NCI-H69 (cell line): ENCODE measurements around the gene CPZ.
"Not testable (repeated sequence)": the region's sequence is repeated elsewhere in the genome, so short reads cannot be mapped to it uniquely, and the experiment has no call there.

Source experiments
- DNase-seq: peaks from one replicate; lab custom pipeline; 2025; lab: John Stamatoyannopoulos, UW

The CPZ gene

DNA sequence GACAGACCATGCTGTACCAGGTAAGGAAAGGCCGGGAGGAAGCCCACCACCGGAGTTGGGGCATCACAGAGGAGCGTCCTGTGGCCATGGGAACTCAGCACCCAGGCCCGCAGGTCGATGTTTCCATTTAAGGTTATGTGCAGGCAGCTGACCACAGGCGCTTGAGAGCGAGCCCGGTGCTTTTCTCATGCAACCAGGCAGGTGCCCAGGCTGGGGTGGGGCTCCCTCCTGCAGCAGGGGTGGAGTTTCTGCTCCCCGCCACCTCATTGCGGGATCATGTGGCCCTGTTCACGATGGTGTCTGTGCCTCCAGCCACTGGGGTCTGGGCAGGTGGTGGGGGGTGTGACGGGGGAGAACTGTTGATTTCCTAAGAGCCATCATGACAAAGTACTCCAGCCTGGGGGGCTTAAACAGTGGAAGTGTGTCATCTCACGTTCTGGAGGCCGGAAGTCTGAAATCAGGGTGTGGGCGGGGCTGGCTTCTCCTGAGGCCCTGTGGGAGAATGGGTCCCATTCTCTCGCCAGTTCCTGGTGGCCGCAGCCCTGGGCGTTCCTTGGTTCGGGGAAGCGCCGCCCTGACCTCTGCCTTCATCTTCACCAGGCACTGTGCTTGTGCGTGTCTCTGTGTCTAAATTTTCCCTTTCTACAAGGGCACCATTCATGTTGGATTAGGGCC, 60.9 kb downstream of the CPZ start:
- DNase-seq = no peak

DNA sequence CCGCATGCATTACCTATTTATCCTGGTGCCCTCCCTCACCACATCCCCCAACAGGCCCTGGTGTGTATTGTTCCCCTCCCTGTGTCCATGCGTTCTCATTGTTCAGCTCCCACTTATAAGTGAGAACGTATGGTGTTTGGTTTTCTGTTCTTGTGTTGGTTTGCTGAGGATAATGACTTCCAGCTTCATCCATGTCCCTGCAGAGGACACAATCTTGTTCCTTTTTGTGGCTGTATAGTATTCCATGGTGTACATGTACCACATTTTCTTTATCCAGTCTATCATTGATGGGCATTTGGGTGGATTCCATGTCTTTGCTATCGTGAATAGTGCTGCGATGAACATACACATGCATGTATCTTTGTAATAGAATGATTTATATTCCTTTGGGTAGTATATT, 61.6 kb downstream of the CPZ start:
- DNase-seq = not testable (repeated sequence)

DNA sequence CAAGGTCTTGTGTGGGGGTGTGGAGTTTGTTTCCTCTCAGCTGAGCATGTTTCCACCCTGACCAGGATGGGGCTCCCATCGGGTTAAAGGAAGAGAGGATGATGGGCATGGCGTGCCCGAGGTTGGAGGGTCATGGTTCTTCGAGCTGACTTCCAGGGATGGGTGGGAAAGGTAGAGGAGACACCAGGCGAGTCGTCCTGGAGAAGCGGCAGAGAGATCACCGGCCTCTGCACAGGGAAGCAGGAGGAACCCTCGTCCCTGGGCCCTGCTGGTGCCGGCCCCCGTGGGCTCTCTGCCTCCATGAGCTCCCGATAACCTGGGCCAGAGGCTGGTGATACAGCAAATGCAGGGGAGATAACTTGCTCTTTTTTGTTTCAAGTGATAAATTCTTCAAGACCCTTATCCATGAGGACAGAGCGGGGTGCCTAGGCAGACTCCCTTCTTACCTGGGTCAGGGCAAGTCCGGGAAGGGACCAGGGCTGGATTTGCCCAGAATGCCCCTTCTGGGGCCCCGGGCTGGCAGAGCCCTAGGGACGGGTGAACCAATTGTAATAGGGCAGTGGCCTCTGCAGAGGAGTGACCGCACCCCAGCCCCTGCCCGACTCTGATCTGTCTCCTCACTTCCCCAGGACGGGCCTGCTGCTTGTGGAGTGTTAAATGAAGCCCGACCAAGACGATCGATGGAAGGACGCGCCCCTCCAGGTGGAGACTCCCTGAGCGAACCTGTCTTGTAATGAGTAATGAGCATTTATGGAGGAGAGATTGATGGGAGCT, 63.0 kb downstream of the CPZ start:
- no peak for DNase-seq

DNA sequence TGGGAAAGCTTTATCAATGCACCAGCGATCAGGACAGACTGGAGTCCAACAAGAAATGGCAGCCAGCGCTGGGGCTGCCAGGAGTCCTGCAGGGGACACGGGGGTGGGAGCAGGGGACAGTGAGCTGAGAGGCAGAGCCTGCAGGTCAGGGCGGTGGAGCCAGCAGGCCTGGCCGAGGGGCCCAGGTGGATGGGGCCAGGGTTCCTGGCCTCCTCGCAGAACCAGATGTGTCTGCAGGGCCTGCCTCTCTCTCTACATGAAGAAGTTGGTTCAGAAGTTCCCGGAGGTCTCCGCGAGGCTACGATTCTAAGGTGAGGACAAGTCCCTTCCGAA, 63.6 kb downstream of the CPZ start:
- DNase-seq = no peak

DNA sequence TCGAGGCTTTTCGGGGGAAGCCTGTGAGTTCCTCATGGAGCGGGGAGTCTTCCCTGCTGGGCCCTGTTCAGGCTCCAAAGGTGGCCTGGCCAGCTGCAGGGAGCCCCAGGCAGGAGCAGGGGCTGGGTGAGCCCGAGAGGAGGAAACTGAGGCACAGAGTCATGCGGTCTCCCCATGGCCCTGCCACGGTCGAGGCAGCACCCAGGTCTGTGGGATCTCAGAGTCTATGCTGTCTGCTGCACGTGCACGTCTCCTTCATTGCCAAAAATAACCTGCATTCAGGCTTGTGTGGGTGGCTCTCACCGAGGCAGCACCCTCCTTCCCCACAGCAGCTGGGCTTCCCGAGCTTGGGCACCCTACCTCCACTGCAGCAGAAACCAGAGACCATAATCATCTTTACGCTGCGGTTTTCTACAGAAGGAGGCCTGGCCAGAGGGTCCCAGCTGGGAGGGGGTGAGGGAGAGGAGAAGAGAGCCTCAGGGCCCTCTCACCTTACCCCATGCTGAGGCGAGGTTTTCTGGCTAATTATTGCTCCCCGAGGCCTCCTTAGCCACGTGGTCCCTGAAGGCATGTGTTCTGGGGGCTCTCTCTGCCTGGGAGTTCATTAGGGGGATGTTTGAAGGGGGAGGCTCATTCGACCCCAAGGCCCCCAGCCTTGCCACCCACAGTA, 64.3 kb downstream of the CPZ start:
- no peak for DNase-seq

DNA sequence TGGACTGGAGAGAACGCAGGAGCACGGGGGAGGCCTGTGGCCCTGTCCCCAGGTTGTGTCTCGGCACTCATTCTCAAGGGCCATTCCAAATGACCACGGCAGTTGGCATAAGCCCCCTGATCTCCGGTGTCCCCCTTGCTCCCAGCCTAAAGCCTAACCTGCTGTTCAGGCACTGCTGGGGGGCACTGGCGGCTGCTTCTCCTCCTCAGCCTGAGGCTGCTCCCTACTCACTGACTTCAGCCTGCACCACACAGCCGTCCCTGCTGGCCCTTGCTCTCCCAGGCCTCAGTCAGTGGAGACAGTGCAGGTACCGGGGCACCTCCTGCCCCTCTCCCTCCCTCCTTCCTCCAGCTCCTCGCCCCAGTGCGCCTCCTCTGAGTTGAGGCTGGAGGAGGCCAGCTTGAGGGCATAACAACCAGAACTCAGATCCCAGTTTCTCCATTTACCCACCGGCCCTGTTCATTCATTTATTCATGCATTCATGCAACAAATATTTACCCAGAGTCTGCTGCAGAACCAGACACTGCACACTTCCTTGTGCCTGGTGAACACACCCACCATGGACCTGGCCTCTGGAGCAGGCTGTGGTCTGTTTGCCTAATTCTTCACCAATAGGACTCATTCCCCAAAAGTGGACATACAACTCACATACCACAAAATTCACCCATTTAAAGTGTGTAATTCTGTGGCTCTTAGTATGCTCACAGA, 65.0 kb downstream of the CPZ start:
- no peak for DNase-seq

DNA sequence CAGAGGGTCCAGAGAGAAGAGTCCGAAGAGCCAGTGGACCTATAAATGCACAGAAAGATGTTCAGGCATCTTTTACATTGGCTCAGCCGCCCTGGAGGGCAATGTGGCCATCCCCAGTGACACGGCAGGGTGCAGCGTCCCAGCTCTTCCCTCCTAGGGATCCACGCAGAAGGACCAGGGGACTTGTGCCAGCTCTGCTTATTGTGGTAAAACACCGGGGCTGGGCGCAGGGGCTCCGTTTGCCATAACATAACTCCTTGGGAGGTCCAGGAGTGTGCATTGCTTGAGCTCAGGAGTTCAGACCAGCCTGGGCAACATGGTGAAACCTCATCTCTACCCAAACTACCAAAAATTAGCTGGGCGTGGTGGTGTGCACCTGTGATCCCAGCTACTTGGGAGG, 70.2 kb downstream of the CPZ start:
- DNase-seq = no peak

DNA sequence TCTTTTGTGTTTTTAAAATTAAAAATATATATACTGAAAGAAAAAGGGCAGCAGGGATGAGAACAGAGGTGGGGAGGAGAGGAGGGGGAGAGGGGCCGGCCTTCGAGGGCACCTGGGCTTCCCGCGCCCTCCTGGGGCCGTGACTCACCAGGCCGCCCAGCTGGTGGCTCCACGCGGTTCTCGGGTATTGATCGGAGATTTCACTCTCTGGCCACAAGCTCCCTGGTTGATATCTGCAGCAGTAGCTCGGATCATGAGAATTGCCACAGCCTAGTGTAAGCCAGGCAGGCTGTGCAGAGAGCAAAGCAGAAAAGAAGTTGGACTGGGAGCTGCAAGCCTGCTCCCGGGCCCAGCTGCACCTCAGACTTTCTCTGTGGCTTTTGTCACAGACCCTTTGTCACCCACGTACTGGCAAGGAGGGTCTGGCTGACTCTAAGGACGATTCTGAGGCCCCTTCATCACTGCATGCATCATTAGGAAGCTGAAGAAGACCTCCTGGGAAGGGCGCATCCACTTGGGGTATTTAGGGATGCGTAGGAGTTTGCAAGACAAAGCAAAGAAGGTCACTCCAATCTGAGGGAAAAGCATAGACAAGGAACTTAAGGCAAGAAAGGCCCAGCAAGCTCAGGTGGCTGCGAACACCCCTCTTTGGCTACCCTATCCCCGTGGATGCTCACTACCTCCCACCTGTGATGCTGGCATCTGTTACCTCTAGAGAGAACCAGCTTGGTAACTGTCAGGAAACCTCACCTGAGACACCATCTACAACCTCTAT, 71.7 kb downstream of the CPZ start:
- no peak for DNase-seq

DNA sequence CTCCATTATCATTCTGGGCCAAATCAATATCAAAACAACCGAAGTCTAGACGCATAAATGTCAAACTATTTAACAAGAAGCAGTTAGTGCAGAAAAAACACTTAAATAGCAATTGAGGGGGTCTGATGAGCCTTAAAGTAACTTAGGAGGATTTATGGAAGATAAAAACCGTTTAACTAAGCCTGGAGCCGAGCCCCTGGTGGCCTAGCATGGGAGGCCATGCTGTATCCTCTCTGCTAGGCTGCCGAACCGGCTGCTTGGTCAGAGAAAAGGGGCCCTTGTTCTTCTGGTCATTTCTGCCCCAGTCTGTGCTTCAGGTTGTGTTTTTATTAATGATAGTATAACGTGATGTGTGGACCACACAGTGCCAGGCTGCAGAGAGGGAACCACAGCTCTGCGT, 72.4 kb downstream of the CPZ start:
- no peak for DNase-seq

DNA sequence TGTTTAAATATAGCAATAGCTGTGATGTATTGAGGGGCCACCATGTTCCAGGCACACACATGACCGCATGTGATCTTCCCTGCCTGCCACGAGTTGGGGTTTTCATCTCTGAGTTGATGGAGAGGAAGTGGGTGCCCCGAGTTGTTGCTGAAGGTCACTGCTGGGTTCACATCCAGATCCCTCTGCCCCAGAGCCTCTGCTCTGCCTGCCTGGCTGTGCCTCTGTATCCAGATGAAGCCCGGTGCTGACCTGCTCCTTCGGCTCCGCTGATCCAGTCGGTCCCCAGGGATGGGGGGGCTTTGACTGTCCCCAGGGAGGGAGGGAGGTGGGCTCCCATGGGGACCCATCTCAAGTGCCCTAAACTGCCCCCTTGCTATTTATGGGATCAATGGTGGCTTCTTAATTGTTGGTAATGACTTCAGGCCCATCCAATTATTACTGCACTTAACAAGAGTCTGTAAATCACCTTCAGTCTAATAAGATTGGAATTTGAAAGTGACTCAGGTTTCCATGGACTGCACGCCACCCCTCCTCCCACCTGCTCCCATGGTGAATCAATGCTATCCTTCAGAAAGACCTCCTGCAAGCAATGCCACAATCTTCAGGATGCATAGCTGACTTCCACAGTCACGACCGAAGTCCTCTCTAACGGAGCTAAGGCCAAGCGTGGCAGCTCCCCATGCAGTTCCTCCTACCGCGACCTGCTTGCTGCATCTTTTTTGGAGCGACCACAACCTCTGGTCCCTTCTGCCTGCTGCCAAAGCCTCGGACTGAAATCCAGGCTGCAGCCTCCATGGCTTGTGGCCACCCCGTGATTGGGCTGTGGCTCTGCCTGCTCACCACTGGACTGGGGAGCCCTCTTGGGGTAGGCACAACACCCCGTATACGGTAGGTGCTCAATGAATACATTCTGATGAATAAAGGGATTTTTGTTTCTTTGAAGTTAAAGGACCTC, 73.1 kb downstream of the CPZ start:
- DNase-seq = no peak

DNA sequence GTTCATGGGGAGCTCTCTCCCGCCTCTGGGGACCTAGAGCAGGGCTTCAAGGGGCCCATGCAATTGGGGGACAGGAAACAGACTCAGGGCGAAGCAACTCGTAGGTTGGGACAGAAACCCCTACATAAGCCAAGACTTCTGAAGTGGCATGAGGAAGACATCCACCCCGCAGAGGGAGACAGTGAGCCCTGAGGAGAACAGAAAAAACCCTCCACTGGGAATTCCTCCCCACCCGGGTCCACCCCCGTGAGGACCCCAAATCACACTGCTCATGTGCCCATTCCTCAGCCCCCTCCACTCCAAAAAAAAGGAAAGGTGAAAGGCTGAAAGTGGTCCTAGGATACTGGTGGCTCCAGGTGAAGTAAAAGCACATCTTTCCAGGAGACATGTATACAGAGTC, 74.0 kb downstream of the CPZ start:
- no peak for DNase-seq
